B cell (primary cell): ENCODE data around the gene CAVIN1. TPM values are rescaled to one million over a fixed set of nuclear protein-coding genes. Genes with fewer than 3 reads are reported as not detected.
"Not testable (repeated sequence)": the region's sequence is repeated elsewhere in the genome, so short reads cannot be mapped to it uniquely, and the experiment has no call there.

Experiments used
- ATAC-seq: fragments of 200-7000 bp; cut with Tn5 transposase; one replicate; pipeline ENCODE4 v1.10.0; 2021; ENCODE audit warnings: low read depth, mild to moderate bottlenecking, moderate number of reproducible peaks, moderate library complexity
- CTCF ChIA-PET: fragments of 350-600 bp; sonication (Branson Sonifier 250); formaldehyde crosslinking; loops from one replicate; lab custom pipeline; 2021; ENCODE audit warnings: antibody characterized with exemption, inconsistent platforms; lab: Charles Lee
- POLR2A ChIA-PET: fragments of 350-600 bp; sonication (Branson Sonifier 250); formaldehyde crosslinking; loops from one replicate; lab custom pipeline; 2021; ENCODE audit warnings: antibody characterized with exemption; lab: Charles Lee
- DNase-seq: peaks from one replicate; pipeline ENCODE4 v3.0.0; 2013
- H2AFZ ChIP-seq: 2 replicates; pipeline ENCODE4 v1.6.1; 2012; ENCODE audit warnings: mild to moderate bottlenecking, low read depth, low read length; ENCODE audit not compliant: insufficient read depth, poor library complexity, severe bottlenecking
- H3K27ac ChIP-seq, 2 donors: 1 replicate in 1 of 2; 2 replicates in 1 of 2; pipeline ENCODE4 v1.5.1; 2012 to 2013; ENCODE audit warnings: low read length in 2 of 2, mild to moderate bottlenecking in 2 of 2, moderate library complexity in 1 of 2
- H3K27me3 ChIP-seq, 4 experiments: fragments of 200-600 bp in 1 of 4; sonication (generic) in 1 of 4; replicated peaks in 1 of 4; 1 replicate in 2 of 4; 2 replicates in 2 of 4; pipeline versions ENCODE4 v1.6.1 to v1.7.0; 2013 to 2016; ENCODE audit warnings: low read length in 3 of 4, mild to moderate bottlenecking in 2 of 4, mixed read lengths in 1 of 4, moderate library complexity in 1 of 4; ENCODE audit not compliant: insufficient read depth in 4 of 4, control insufficient read depth in 3 of 4; ENCODE audit errors: control extremely low read depth in 1 of 4
- H3K36me3 ChIP-seq, 2 experiments: replicated peaks in 1 of 2; 1 replicate in 1 of 2; 2 replicates in 1 of 2; pipeline versions ENCODE4 v1.6.1 to v1.7.1; 2013; ENCODE audit warnings: low read length in 1 of 2; ENCODE audit not compliant: insufficient read depth in 2 of 2, control insufficient read depth in 1 of 2; ENCODE audit errors: control extremely low read depth in 1 of 2, extremely low read depth in 1 of 2
- H3K4me1 ChIP-seq, 2 donors: fragments of 200-600 bp in 1 of 2; sonication (generic) in 1 of 2; 1 replicate in 1 of 2; 2 replicates in 1 of 2; pipeline versions ENCODE4 v1.5.1 to v1.6.1; 2013 to 2017; ENCODE audit warnings: low read length in 2 of 2; ENCODE audit not compliant: control insufficient read depth in 2 of 2, insufficient read depth in 2 of 2
- H3K4me2 ChIP-seq: replicated peaks from 2 replicates; pipeline ENCODE3; 2012; ENCODE audit warnings: mild to moderate bottlenecking, low read depth, low read length; ENCODE audit not compliant: poor library complexity, severe bottlenecking
- H3K4me3 ChIP-seq, 5 experiments: fragments of 200-600 bp in 1 of 5; sonication (generic) in 1 of 5; 1 replicate in 3 of 5; 2 replicates in 2 of 5; pipeline versions ENCODE4 v1.5.1 to v1.7.0; 2011 to 2016; ENCODE audit warnings: low read length in 4 of 5, mild to moderate bottlenecking in 4 of 5, low read depth in 2 of 5, control low read depth in 1 of 5, moderate library complexity in 1 of 5; ENCODE audit not compliant: insufficient read depth in 1 of 5; ENCODE audit errors: control extremely low read depth in 1 of 5, extremely low read depth in 1 of 5
- H3K79me2 ChIP-seq: fragments of 200-600 bp; sonication (generic); one replicate; pipeline ENCODE4 v1.6.0; 2016; ENCODE audit warnings: low read length; ENCODE audit not compliant: control insufficient read depth, insufficient read depth
- H3K9ac ChIP-seq: fragments of 200-600 bp; sonication (generic); 2 replicates; pipeline ENCODE4 v1.6.1; 2017; ENCODE audit warnings: mild to moderate bottlenecking, low read length, moderate library complexity
- H3K9me3 ChIP-seq, 3 donors: one replicate each; pipeline versions ENCODE4 v1.6.1 to v1.7.1; 2013; ENCODE audit warnings: low read length in 2 of 3; ENCODE audit not compliant: control insufficient read depth in 2 of 3, insufficient read depth in 1 of 3; ENCODE audit errors: control extremely low read depth in 1 of 3
- H4K20me1 ChIP-seq: 2 replicates; pipeline ENCODE4 v1.6.0; 2012; ENCODE audit warnings: mild to moderate bottlenecking, low read length; ENCODE audit not compliant: insufficient read depth, control insufficient read depth, poor library complexity, severe bottlenecking
- H3K27ac Mint-ChIP-seq: one replicate; pipeline ENCODE4 v1.8.0; 2021; ENCODE audit warnings: mixed read lengths
- H3K27me3 Mint-ChIP-seq: one replicate; pipeline ENCODE4 v1.8.0; 2021; ENCODE audit warnings: mixed read lengths
- H3K4me1 Mint-ChIP-seq: one replicate; pipeline ENCODE4 v1.8.0; 2021; ENCODE audit warnings: mixed read lengths
- H3K4me3 Mint-ChIP-seq: one replicate; pipeline ENCODE4 v1.8.0; 2021; ENCODE audit warnings: mixed read lengths
- H3K9me3 Mint-ChIP-seq: one replicate; pipeline ENCODE4 v1.8.0; 2022; ENCODE audit warnings: mixed read lengths; ENCODE audit not compliant: insufficient read depth
- EZH2 ChIP-seq: IDR thresholded peaks from 2 replicates; pipeline ENCODE4 v1.6.1; 2012; ENCODE audit warnings: borderline replicate concordance, low read depth, mild to moderate bottlenecking, moderate library complexity, low read length; ENCODE audit not compliant: insufficient read depth, poor library complexity, severe bottlenecking
- WGBS: methylation state at CpG from one replicate; pipeline ENCODE4 v1.1.5; 2013; ENCODE audit warnings: missing lambda C conversion rate; ENCODE audit not compliant: insufficient coverage; 5-methylcytosine and 5-hydroxymethylcytosine counted together
- intact Hi-C: fragments of 100-400 bp; cut with micrococcal nuclease; formaldehyde crosslinking; loops from one replicate; pipeline ENCODE4 v1.10.0; 2022
- polyA plus RNA-seq: library from polyadenylated mRNA; depleted of rRNA; stranded (reverse); fragments of >200 nt; gene quantifications from 2 replicates; pipeline ENCODE4 v1.2.3, GENCODE V29; 2012
- total RNA-seq, 2 donors: library from RNA; stranded (reverse); fragments of 120-200 nt in 1 of 2; gene quantifications; 1 replicate in 1 of 2; 2 replicates in 1 of 2; pipeline versions ENCODE4 v1.2.3 to v1.2.4, GENCODE V29; 2013 to 2022
- TF ChIP-seq, protein P1 (sequence below): fragments of 200-600 bp; IDR thresholded peaks from one replicate; pipeline ENCODE4 v1.8.0; 2022; ENCODE audit warnings: antibody characterized with exemption, mild to moderate bottlenecking

Gene CAVIN1
- total and polyA plus RNA-seq, 2 donors (not counting 1 experiment from before 2014, with no cell fraction given): not detected

DNA sequence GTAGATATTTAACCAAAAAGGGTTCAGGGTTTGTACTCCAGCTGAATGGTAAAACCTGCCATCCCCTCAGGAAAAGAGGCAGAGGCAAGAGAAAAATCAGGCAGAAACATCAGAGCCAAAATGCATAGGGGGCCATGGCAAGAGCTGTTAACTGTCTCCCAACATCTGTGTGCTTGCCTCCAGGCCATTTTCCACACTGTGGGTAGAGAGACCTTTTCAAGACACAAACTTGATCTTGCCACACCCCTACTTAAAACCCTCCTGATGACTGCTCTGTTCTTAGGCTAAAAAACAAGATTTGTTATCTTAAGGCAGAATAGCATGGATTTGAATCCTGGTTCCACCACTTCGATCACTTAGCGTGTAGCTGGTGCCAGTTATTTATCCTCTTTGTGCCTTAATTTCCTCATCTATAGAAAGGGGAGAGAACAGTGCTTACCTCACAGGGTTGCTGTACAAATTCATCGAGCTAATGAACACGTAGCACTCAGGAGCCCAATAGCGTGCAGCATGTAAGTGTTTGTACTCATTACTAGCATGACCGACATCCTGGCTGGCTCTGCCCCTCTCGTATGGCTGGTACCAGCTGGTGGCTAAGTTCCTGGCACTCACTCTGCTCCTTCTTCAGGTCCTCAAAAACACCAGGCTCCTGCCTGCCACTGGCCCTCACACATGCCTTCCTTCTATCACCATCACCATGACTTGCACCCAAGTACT lies 60.7 kb downstream of the CAVIN1 start:
- ChIA-PET POLR2A (interaction anchor here (0.5 kb wide), 1 partner anchor 688 kb away, joined by 5 read pairs; no protein-coding TSS in a partner anchor), CTCF (no interaction called here)
- Histone ChIP-seq H3K9ac (no peak overlapping the region), H3K4me1 (peaks cover 26 to 27% of the 10 kb centered on the region in 2 donors), H3K4me2 (no peak overlapping the region), H3K36me3 (no peaks in the 10 kb centered on the region), H3K9me3 (no peaks in the 10 kb centered on the region), H2AFZ (no peak overlapping the region), H3K27me3 (no peaks in the 10 kb centered on the region), H4K20me1 (peaks cover 83% of the 10 kb centered on the region), H3K27ac (no peak overlapping the region), H3K79me2 (peaks cover 98% of the 10 kb centered on the region), H3K4me3 (no peak overlapping the region)
- Mint-ChIP-seq H3K4me3 (no peak overlapping the region), H3K27ac (peak overlapping the region; percentile 4), H3K9me3 (peaks cover 2% of the 10 kb centered on the region), H3K27me3 (no peaks in the 10 kb centered on the region), H3K4me1 (peaks cover 67% of the 10 kb centered on the region)
- intact Hi-C loops: no loop called here
- 83% methylated on average over 5 of the region's 7 CpGs for WGBS
- DNase-seq: no peak
- TF ChIP-seq EZH2: no peak
- TF ChIP-seq, protein P1, sequence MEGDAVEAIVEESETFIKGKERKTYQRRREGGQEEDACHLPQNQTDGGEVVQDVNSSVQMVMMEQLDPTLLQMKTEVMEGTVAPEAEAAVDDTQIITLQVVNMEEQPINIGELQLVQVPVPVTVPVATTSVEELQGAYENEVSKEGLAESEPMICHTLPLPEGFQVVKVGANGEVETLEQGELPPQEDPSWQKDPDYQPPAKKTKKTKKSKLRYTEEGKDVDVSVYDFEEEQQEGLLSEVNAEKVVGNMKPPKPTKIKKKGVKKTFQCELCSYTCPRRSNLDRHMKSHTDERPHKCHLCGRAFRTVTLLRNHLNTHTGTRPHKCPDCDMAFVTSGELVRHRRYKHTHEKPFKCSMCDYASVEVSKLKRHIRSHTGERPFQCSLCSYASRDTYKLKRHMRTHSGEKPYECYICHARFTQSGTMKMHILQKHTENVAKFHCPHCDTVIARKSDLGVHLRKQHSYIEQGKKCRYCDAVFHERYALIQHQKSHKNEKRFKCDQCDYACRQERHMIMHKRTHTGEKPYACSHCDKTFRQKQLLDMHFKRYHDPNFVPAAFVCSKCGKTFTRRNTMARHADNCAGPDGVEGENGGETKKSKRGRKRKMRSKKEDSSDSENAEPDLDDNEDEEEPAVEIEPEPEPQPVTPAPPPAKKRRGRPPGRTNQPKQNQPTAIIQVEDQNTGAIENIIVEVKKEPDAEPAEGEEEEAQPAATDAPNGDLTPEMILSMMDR: no peak
- ATAC-seq: no peak

DNA sequence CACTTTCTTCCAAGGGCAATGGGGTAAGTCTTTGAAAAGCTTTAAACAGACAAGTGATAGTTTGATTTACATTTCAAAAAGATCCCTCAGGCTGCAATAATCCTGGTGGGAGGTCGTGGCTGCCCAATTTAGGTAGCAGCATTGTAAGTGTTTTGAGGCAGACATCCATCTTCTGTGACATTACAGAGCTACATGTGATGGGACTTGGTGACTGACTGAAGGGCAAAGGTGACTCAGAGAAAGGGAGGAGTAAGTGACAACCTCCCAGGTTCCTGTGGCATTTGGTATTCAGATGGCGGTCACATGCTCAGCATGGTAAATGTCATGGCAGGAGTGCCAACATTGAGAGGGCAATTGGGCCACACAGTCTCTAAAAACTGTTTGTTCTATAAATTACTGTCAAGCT lies 61.3 kb downstream of the CAVIN1 start:
- DNase-seq (no peak), ATAC-seq (peak; percentile 56)
- ChIA-PET CTCF (interaction anchor here (0.8 to 1.0 kb wide), 2 partner anchors 40 to 42 kb away, joined by 3 read pairs; no protein-coding TSS in a partner anchor), POLR2A (no interaction called here)
- Histone ChIP-seq H4K20me1 (peaks cover 77% of the 10 kb centered on the region), H3K4me1 (peaks cover 26 to 27% of the 10 kb centered on the region in 2 donors), H3K27me3 (no peaks in the 10 kb centered on the region), H3K4me2 (no peak overlapping the region), H3K9ac (no peak overlapping the region), H3K79me2 (peaks cover 98% of the 10 kb centered on the region), H2AFZ (no peak overlapping the region), H3K4me3 (no peak overlapping the region), H3K36me3 (no peaks in the 10 kb centered on the region), H3K27ac (no peak overlapping the region), H3K9me3 (no peaks in the 10 kb centered on the region)
- WGBS: 83% methylated on average over 1 of the region's 2 CpGs
- intact Hi-C loops: no loop called here
- Mint-ChIP-seq H3K4me1 (peaks cover 66% of the 10 kb centered on the region), H3K27me3 (no peaks in the 10 kb centered on the region), H3K27ac (peak overlapping the region; percentile 4), H3K9me3 (peaks cover 2% of the 10 kb centered on the region), H3K4me3 (no peak overlapping the region)
- no peak for TF ChIP-seq EZH2
- TF ChIP-seq, protein P1: no peak

DNA sequence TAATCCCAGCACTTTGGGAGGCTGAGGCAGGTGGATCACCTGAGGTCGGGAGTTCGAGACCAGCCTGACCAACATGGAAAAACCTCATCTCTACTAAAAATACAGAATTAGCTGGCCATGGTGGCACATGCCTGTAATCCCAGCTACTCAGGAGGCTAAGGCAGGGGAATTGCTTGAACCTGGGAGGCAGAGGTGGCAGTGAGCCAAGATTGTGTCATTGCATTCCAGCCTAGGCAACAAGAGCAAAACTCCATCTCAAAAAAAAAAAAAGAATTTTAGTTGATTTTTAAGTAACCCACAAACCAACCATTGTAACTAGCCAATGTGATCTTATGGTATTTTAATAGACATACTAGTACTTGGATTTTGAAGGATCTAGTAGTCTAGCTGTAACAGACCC lies 62.7 kb downstream of the CAVIN1 start:
- H3K27ac Mint-ChIP-seq, H3K36me3 ChIP-seq, H3K9me3 Mint-ChIP-seq, H3K4me2 ChIP-seq, ATAC-seq, intact Hi-C loops, H3K9ac ChIP-seq, H3K27me3 ChIP-seq, H3K9me3 ChIP-seq, H2AFZ ChIP-seq, H3K27ac ChIP-seq, H3K27me3 Mint-ChIP-seq, POLR2A ChIA-PET, H3K4me3 ChIP-seq, H3K4me3 Mint-ChIP-seq, DNase-seq: not testable (repeated sequence)
- Histone ChIP-seq H3K79me2 (peaks cover 97% of the 10 kb centered on the region), H3K4me1 (peaks cover 27% of the 10 kb centered on the region in 2 donors), H4K20me1 (peaks cover 72% of the 10 kb centered on the region)
- CTCF ChIA-PET: interaction anchor here (0.6 kb wide), 1 partner anchor 46 kb away, joined by 4 read pairs; no protein-coding TSS in a partner anchor
- WGBS: no CpG with 5 or more reads among the region's 2 CpGs
- peaks cover 65% of the 10 kb centered on the region for H3K4me1 Mint-ChIP-seq
